ENCODE data around the gene ECSIT.
"Not testable (repeated sequence)": the region's sequence is repeated elsewhere in the genome, so short reads cannot be mapped to it uniquely, and the experiment has no call there.

Gene ECSIT, protein sequence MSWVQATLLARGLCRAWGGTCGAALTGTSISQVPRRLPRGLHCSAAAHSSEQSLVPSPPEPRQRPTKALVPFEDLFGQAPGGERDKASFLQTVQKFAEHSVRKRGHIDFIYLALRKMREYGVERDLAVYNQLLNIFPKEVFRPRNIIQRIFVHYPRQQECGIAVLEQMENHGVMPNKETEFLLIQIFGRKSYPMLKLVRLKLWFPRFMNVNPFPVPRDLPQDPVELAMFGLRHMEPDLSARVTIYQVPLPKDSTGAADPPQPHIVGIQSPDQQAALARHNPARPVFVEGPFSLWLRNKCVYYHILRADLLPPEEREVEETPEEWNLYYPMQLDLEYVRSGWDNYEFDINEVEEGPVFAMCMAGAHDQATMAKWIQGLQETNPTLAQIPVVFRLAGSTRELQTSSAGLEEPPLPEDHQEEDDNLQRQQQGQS

DNA sequence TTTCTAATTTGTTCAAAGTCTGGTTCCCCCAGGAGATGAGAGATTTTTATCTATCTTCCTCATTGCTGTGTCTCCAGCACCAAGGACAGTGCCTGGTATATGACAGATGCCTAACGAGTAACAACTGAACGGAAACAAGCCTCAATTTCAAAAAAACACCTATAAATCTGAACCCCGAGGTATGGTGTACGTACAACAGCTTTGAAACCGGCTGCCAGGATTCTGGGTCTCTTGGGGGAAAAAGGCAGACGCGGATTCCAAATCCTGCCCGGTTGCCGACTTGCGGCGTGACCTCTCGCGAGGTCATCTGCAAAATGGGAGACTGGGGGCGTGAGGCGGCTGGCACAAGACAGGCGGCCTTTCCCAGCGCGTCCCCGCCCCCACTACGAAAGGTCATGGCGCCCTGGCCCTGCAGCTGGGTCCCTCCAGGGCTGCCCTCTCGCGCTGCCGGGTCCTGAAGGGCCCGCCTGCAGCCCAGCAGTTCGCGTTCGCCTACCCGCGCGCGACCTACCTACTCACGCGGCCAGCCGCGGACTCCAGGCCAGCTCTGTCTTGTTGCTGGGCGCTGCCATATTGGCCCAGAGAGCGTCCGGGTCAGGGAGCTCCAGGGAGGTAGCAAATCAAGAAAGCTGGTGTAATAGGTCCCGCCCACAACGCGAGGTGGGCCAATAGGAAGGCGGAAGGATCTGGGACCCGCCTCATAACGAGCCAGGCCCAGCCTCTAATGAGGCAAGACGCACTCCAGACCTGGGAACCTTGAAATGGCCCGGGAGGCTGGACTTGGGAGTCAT lies at the start of gene ECSIT:
Gene ECSIT (minus strand): TSS at position 584 of the 791 bp plus-strand sequence. CDS start 9,964 bp downstream, outside the sequence.
- peak; percentile 81 to 93 (median 86) for DNase-seq (ENCODE audit: low read depth in 4 of 4, low spot score in 1 of 4)

GRCh38 chr19:11577451-11578257 lies 48.7 kb upstream of the ECSIT start, which contains the start of gene ACP5:
TSS of gene ACP5 (minus strand) at chr19:11577645. CDS start at chr19:11577317, 328 bp downstream.
- no peak for DNase-seq (ENCODE audit: low read depth in 4 of 4, low spot score in 1 of 4)

DNA sequence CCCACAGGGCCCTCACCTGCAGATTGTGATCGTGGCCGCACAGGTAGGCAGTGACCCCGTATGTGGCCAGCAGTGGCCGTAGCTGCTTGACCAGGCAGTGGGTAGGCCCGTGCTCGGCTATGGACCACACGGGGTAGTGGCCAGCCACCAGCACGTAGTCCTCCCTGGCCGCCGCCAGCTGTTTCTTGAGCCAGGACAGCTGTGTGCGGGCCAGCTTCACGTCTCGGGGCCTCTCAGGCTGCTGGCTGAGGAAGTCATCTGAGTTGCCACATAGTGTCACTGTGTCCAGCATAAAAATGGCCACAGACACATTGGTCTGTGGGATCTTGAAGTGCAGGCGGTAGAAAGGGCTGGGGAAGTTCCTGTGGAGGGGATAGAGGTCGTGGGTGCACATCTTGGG lies 47.3 kb upstream of the ECSIT start:
- no peak for DNase-seq (ENCODE audit: low read depth in 4 of 4, low spot score in 1 of 4)

GRCh38 chr19:11574689-11575088 lies 45.8 kb upstream of the ECSIT start:
- no peak for DNase-seq (ENCODE audit: low read depth in 4 of 4, low spot score in 1 of 4)

- not testable (repeated sequence) for DNase-seq (ENCODE audit: low read depth in 4 of 4, low spot score in 1 of 4)
Measured at GRCh38 chr19:11573763-11574162, 44.8 kb upstream of the ECSIT start.

DNA sequence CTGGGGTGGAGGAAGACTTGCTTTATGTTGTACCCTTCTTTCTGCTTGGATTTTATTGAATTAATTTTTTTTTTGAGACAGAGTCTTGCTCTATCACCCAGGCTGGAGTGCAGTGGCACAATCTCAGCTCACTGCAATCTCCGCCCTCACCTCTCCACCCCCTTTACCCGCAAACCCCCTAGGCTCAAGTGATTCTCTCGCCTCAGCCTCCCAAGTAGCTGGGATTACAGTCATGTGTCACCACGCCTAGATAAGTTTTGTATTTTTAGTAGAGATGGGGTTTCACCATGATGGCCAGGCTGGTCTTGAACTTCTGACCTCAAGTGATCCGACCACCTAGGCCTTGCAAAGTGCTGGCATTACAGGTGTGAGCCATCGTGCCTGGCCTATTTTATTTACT lies 44.4 kb upstream of the ECSIT start:
- not testable (repeated sequence) for DNase-seq (ENCODE audit: low read depth in 4 of 4, low spot score in 1 of 4)

GRCh38 chr19:11570039-11570462 lies 41.1 kb upstream of the ECSIT start:
- no peak for DNase-seq (ENCODE audit: low read depth in 4 of 4, low spot score in 1 of 4)

DNA sequence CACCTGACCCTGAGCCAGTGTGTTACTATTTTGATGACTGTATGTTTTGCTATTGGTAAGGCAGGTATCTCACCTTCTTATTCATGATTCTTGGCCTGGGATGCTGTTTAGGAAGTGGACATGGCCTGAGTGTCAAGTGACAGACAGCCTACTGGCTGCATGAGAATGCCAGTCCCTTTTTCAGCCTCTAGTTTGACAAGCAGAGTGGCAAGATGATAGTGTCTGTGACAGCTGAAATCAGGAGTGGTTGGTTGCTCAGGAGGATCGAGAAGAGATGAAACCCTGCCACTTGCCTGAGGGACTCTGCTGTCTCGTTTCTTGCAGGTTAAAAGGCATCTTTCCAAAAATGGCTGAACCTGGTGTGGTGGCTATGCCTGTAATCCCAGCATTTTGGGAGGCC lies 37.2 kb upstream of the ECSIT start:
- DNase-seq (ENCODE audit: low read depth in 4 of 4, low spot score in 1 of 4), result no peak

DNA sequence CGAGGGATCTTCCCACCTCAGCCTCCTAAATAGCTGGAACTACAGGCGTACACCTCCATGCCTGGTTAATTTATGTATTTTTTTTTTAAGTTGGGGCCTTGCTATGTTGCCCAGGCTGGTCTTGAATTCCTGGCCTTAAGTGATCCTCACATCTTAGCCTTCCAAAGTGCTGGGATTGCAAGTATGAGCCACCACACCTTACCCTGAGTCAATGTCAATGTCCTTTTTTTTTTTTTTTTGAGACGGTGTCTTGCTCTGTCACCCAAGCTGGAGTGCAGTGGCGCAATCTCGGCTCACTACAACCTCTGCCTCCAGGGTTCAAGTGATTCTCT lies 36.7 kb upstream of the ECSIT start:
- DNase-seq (ENCODE audit: low read depth in 4 of 4, low spot score in 1 of 4), result not testable (repeated sequence)

DNA sequence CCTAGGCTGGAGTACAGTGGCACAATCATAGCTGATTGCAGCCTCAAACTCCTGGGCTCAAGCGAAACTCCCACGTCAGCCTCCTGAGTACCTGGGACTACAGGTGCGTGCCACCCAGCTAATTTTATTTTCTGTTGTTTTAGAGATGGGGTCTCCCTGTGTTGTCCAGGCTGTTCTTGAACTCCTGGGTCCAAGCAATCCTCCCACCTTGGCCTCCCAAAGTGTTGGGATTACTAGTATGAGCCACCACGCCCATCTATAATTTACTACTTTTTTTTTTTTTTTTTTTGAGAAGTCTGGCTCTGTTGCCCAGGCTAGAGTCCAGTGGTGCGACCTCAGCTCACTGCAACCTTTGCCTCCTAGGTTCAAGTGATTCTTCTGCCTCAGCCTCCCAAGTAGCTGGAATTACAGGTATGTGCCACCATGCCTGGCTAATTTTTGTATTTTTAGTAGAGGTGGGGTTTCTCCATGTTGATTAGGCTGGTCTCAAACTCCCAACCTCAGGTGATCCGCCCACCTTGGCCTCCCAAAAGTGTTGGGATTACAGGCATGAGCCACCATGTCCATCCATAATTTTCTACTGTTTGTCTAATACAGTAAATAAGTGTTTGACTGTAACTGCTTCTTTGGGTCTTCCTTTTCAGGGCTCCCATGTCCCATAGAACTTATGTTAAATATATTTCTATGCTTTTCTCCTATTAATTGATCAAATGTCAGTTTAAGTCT lies 35.3 kb upstream of the ECSIT start:
- DNase-seq (ENCODE audit: low read depth in 4 of 4, low spot score in 1 of 4), result not testable (repeated sequence)

GRCh38 chr19:11563532-11563931 lies 34.6 kb upstream of the ECSIT start:
- no peak for DNase-seq (ENCODE audit: low read depth in 4 of 4, low spot score in 1 of 4)

DNA sequence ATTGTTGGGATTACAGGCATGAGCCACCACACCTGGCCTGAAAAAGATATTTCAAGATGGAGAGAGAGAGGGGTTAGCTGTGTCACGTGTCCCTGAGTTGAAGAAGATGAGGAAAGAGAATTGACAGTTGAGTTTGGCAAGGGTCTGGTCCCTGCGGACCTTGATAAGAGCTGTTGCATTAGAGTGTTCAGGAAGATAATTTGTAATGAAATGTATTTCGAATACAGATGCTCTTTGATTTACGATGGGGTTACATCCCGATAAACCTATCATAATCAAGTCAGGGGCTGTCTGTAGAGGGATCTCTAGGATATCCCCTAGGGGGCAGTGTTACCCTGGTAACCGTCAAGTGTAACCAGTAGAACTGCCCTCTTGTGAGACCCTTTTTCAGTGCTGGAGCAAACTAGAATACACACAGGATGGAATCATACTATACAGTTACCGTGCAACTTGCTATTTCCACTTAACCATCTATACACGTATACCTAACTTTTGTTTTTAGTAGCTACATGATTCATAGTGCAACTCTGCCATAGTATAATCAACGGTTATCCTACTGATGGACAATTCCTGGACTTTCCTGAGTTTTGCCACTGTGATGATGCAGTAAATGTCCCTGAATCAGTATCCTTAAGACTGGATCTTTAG lies 31.6 kb upstream of the ECSIT start:
- peak in 1 of 4 experiments; percentile 43 for DNase-seq (ENCODE audit: low read depth in 4 of 4, low spot score in 1 of 4)

DNA sequence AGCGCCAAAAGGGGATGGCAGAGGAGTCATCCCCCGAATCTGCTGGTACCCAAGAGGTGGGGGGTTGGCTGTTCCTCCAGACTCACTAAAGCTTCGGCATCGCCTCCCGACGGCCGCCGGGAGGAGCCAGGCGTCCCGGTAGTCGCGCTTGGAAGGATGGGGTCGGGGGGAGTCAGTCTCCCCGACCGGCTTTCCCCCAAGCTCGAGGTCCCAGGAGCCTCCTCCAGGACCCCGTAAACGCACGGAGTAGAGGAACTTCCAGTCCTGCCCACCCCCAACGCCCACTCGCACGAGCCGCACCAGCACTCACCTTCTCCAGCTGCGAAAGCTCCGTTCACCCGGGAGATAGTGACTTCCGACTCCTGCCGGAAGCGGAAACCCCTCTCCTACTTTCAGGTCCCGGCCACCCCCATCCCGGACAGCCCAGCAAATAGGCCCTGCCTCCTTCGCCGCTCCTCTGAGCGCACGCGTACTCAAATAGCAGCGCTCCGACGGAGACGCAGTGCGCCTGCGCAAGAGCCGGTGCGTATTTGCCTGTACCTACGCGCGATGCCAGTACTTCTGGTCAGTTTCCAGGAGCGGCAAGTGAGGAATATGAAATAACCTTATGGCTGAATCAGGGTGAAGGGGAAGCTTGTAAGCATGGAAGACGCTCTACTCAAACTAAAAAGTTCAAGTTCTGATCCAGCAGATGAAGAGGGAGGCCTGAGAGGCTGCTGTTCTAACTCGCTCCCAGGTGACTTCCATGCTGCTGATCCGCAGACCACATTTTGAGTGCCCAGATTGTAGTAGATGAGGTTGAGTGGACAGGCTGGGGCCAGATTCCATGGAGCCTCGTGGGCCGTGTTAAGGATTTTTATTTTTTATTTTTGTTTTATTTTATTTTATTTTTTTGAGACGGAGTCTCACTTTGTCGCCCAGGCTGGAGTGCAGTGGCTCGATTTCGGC lies 30.2 kb upstream of the ECSIT start, which contains the start of gene ELOF1:
Gene ELOF1 (minus strand): TSS at position 350 of the 948 bp plus-strand sequence. CDS start 4,883 bp downstream, outside the sequence.
- DNase-seq (ENCODE audit: low read depth in 4 of 4, low spot score in 1 of 4), result peak; percentile 85 to 96 (median 96)

- DNase-seq (ENCODE audit: low read depth in 4 of 4, low spot score in 1 of 4), result no peak
Measured at GRCh38 chr19:11556634-11557420, 27.9 kb upstream of the ECSIT start.

- DNase-seq (ENCODE audit: low read depth in 4 of 4, low spot score in 1 of 4), result no peak
Measured at GRCh38 chr19:11555246-11555645, 26.3 kb upstream of the ECSIT start.

GRCh38 chr19:11554160-11554559 lies 25.2 kb upstream of the ECSIT start:
- no peak for DNase-seq (ENCODE audit: low read depth in 4 of 4, low spot score in 1 of 4)

GRCh38 chr19:11552666-11553372 lies 23.9 kb upstream of the ECSIT start:
- no peak for DNase-seq (ENCODE audit: low read depth in 4 of 4, low spot score in 1 of 4)
